K562 (cell line): ENCODE measurements around the gene DOK4. TPM values are rescaled to one million over a fixed set of nuclear protein-coding genes. Genes with fewer than 3 reads are reported as not detected.
A peak's percentile ranks its signal among the peaks of the same experiment; 100 is the strongest.

Source experiments
- ASH1L ChIP-seq: fragments of 450-650 bp; IDR thresholded peaks from 2 replicates; pipeline ENCODE4 v1.6.1; 2018; ENCODE audit warnings: borderline replicate concordance, mild to moderate bottlenecking, low read depth; ENCODE audit not compliant: partially characterized antibody
- ETV5 ChIP-seq: sonication (generic); formaldehyde crosslinking; IDR thresholded peaks from 2 replicates; pipeline ENCODE4 v1.4.0; 2020; ENCODE audit warnings: low read depth, mild to moderate bottlenecking, missing genetic modification reagents
- FOXA1 ChIP-seq: fragments of 450-650 bp; IDR thresholded peaks from 2 replicates; pipeline ENCODE4 v1.6.1; 2016; ENCODE audit warnings: mild to moderate bottlenecking, borderline replicate concordance
- GABPA ChIP-seq: fragments of 200-800 bp; sonication (Bioruptor generic); conservative IDR thresholded peaks from 2 replicates; pipeline ENCODE4 v1.6.1; 2016; ENCODE audit warnings: low read depth, missing genetic modification characterization, missing compliant biosample characterization
- HNRNPLL ChIP-seq: fragments of 200-400 bp; formaldehyde crosslinking; IDR thresholded peaks from 2 replicates; pipeline ENCODE4 v1.6.1; 2017; ENCODE audit warnings: low read length, low read depth, mild to moderate bottlenecking; ENCODE audit not compliant: poor library complexity, severe bottlenecking
- MBD2 ChIP-seq: sonication (generic); IDR thresholded peaks from 2 replicates; pipeline ENCODE4 v1.6.1; 2016; ENCODE audit warnings: low read depth, borderline replicate concordance
- RFX5 ChIP-seq: IDR thresholded peaks from 2 replicates; pipeline ENCODE4 v1.6.1; 2011; ENCODE audit warnings: low read depth, mild to moderate bottlenecking, improper control_type of control experiment, low read length
- RNF2 ChIP-seq: sonication (generic); IDR thresholded peaks from 2 replicates; pipeline ENCODE4 v1.6.1; 2016
- SMARCB1 ChIP-seq: IDR thresholded peaks from 2 replicates; pipeline ENCODE4 v1.6.1; 2011; ENCODE audit warnings: improper control_type of control experiment, low read depth; ENCODE audit not compliant: insufficient read length
- STAT5B ChIP-seq: fragments of 250-450 bp; sonication (Bioruptor Pico); IDR thresholded peaks from 2 replicates; pipeline ENCODE4 v1.8.0; 2021; ENCODE audit warnings: mild to moderate bottlenecking, inconsistent platforms
- TBL1XR1 ChIP-seq, 2 experiments: IDR thresholded peaks; 2 replicates each; pipeline ENCODE4 v1.6.1; 2012; ENCODE audit warnings: improper control_type of control experiment in 2 of 2, low read length in 2 of 2, mild to moderate bottlenecking in 1 of 2
- TBP ChIP-seq: optimal IDR thresholded peaks from 2 replicates; pipeline ENCODE3; 2011; ENCODE audit warnings: low read depth, low read length, improper control_type of control experiment
- ZNF146 ChIP-seq: IDR thresholded peaks from one replicate; pipeline ENCODE4 v1.6.1; 2018; ENCODE audit warnings: missing compliant biosample characterization; ENCODE audit not compliant: unreplicated experiment
- ZNF3 ChIP-seq: fragments of 250-450 bp; sonication (Bioruptor Pico); IDR thresholded peaks from 2 replicates; pipeline ENCODE4 v1.5.0; 2021; ENCODE audit warnings: mild to moderate bottlenecking, moderate library complexity
- ZNF384 ChIP-seq: IDR thresholded peaks from 2 replicates; pipeline ENCODE4 v1.6.1; 2012; ENCODE audit warnings: low read depth, low read length, improper control_type of control experiment
- ZNF507 ChIP-seq: conservative IDR thresholded peaks from 2 replicates; pipeline ENCODE4 v1.6.1; 2017; ENCODE audit warnings: missing genetic modification characterization, missing compliant biosample characterization
- polyA plus RNA-seq, 8 experiments: library from polyadenylated mRNA; depleted of rRNA in 4 of 8; stranded (reverse) in 5 of 8; unstranded in 3 of 8; fragments of >200 nt; fragmentation: Nextera tagmentation in 2 of 8; fragmentation: Illumina TruSeq in 1 of 8; extraction: Ambion mirVana in 2 of 8; extraction: Trizol in 1 of 8; gene quantifications; 2 replicates each; pipeline versions ENCODE4 v1.2.1 to v1.2.3, GENCODE V29; 2011 to 2014; ENCODE audit warnings: inconsistent platforms in 1 of 8, missing spikeins in 1 of 8
- total RNA-seq, 7 experiments: library from RNA; depleted of rRNA in 6 of 7; stranded (reverse); fragments of >200 nt in 6 of 7; fragmentation: Illumina TruSeq in 2 of 7; extraction: Trizol in 2 of 7; gene quantifications; 2 replicates each; pipeline versions ENCODE4 v1.2.1 to v1.2.3, GENCODE V29; 2011 to 2021; ENCODE audit warnings: low replicate concordance in 1 of 7
- TF ChIP-seq, protein P1 (sequence below): fragments of 450-650 bp; IDR thresholded peaks from 2 replicates; pipeline ENCODE4 v1.6.1; 2017; ENCODE audit warnings: antibody characterized with exemption, mild to moderate bottlenecking
- TF ChIP-seq, protein P2 (sequence below): fragments of 250-450 bp; sonication (Bioruptor Pico); IDR thresholded peaks from 2 replicates; pipeline ENCODE4 v1.9.0; 2021; ENCODE audit warnings: mild to moderate bottlenecking
- TF ChIP-seq, protein P3 (sequence below): fragments of 200-800 bp; sonication (Bioruptor generic); IDR thresholded peaks from 2 replicates; pipeline ENCODE4 v1.6.1; 2016; ENCODE audit warnings: missing genetic modification characterization, missing compliant biosample characterization

DOK4 gene
- total and polyA plus RNA-seq, 9 of the 15 experiments (the other 6 are each of a cell fraction or from before 2014, with no cell fraction given): 0.10 to 14.4 (median 8.3) TPM

DNA sequence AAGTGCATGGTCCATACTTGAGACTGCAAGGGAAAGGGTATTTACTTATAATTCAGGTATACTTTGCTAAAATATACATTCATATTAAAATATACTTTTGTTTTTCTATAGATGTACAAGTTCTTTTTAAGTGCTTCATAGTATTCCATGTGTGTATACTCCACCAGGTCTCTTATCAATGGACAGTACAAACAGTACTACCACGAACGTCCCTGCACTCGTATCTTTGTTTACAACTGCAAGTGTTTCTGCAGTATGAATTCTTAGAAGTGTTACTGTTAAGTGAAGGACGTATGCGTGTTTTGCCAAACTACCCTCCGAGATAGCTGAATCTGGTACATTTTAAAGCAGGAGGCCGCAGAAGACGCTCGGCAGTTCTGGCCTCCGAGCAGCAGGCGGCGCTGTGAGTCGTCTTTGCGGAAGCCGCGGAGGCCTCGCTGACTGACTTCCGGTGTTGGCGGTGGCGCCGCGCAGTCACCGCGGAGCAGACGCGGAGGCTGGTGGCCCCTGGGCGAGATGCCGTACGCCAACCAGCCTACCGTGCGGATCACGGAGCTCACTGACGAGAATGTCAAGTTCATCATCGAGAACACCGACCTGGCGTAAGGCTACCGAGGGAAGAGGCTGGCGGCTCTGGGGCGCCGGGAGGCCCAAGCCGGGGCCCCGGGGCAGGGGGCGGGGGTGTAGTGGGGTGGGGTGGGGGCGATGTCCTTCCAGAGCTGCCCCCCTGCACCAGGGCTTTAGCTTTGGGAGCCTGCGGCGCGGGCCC, 23.9 kb downstream of the DOK4 start, which contains the start of gene POLR2C (continued):
- TF ChIP-seq, protein P1, sequence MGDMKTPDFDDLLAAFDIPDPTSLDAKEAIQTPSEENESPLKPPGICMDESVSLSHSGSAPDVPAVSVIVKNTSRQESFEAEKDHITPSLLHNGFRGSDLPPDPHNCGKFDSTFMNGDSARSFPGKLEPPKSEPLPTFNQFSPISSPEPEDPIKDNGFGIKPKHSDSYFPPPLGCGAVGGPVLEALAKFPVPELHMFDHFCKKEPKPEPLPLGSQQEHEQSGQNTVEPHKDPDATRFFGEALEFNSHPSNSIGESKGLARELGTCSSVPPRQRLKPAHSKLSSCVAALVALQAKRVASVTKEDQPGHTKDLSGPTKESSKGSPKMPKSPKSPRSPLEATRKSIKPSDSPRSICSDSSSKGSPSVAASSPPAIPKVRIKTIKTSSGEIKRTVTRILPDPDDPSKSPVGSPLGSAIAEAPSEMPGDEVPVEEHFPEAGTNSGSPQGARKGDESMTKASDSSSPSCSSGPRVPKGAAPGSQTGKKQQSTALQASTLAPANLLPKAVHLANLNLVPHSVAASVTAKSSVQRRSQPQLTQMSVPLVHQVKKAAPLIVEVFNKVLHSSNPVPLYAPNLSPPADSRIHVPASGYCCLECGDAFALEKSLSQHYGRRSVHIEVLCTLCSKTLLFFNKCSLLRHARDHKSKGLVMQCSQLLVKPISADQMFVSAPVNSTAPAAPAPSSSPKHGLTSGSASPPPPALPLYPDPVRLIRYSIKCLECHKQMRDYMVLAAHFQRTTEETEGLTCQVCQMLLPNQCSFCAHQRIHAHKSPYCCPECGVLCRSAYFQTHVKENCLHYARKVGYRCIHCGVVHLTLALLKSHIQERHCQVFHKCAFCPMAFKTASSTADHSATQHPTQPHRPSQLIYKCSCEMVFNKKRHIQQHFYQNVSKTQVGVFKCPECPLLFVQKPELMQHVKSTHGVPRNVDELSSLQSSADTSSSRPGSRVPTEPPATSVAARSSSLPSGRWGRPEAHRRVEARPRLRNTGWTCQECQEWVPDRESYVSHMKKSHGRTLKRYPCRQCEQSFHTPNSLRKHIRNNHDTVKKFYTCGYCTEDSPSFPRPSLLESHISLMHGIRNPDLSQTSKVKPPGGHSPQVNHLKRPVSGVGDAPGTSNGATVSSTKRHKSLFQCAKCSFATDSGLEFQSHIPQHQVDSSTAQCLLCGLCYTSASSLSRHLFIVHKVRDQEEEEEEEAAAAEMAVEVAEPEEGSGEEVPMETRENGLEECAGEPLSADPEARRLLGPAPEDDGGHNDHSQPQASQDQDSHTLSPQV: no peak
- TF ChIP-seq ETV5 (CRISPR knock-in tag): peak; percentile 88
- peak; percentile 69 for TF ChIP-seq ZNF146 (CRISPR knock-in tag)
- no peak for TF ChIP-seq STAT5B (CRISPR knock-in tag)
- TF ChIP-seq, protein P2, sequence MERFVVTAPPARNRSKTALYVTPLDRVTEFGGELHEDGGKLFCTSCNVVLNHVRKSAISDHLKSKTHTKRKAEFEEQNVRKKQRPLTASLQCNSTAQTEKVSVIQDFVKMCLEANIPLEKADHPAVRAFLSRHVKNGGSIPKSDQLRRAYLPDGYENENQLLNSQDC (CRISPR knock-in tag): 0 out of 2 replicates have a peak, but pooled peaks have one; percentile 19
- TF ChIP-seq, protein P3, sequence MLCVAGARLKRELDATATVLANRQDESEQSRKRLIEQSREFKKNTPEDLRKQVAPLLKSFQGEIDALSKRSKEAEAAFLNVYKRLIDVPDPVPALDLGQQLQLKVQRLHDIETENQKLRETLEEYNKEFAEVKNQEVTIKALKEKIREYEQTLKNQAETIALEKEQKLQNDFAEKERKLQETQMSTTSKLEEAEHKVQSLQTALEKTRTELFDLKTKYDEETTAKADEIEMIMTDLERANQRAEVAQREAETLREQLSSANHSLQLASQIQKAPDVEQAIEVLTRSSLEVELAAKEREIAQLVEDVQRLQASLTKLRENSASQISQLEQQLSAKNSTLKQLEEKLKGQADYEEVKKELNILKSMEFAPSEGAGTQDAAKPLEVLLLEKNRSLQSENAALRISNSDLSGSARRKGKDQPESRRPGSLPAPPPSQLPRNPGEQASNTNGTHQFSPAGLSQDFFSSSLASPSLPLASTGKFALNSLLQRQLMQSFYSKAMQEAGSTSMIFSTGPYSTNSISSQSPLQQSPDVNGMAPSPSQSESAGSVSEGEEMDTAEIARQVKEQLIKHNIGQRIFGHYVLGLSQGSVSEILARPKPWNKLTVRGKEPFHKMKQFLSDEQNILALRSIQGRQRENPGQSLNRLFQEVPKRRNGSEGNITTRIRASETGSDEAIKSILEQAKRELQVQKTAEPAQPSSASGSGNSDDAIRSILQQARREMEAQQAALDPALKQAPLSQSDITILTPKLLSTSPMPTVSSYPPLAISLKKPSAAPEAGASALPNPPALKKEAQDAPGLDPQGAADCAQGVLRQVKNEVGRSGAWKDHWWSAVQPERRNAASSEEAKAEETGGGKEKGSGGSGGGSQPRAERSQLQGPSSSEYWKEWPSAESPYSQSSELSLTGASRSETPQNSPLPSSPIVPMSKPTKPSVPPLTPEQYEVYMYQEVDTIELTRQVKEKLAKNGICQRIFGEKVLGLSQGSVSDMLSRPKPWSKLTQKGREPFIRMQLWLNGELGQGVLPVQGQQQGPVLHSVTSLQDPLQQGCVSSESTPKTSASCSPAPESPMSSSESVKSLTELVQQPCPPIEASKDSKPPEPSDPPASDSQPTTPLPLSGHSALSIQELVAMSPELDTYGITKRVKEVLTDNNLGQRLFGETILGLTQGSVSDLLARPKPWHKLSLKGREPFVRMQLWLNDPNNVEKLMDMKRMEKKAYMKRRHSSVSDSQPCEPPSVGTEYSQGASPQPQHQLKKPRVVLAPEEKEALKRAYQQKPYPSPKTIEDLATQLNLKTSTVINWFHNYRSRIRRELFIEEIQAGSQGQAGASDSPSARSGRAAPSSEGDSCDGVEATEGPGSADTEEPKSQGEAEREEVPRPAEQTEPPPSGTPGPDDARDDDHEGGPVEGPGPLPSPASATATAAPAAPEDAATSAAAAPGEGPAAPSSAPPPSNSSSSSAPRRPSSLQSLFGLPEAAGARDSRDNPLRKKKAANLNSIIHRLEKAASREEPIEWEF (CRISPR knock-in tag): no peak
- TF ChIP-seq ZNF384: peak; percentile 28; the same call in 1 of the 2 replicates
- no peak for TF ChIP-seq SMARCB1
- TF ChIP-seq ASH1L: no peak
- no peak for TF ChIP-seq ZNF507 (tag)
- TF ChIP-seq TBP: peak; percentile 89
- peak; percentile 98 for TF ChIP-seq GABPA (tag)
- peak; percentile 47 to 50; a peak in 2 of 4 replicates for TF ChIP-seq TBL1XR1 (IDR thresholded peaks at IDR 0.05; ENCODE audit: low read length in 2 of 2)
- TF ChIP-seq MBD2: peak; percentile 85
- no peak for TF ChIP-seq RFX5
- TF ChIP-seq HNRNPLL: peak; percentile 98
- no peak for TF ChIP-seq ZNF3 (CRISPR knock-in tag)
- TF ChIP-seq RNF2: no peak
- no peak for TF ChIP-seq FOXA1
